Measurements from ENCODE around the gene KRTAP23-1. TPM values are rescaled to one million over a fixed set of nuclear protein-coding genes. Genes with fewer than 3 reads are reported as not detected.

The KRTAP23-1 gene, protein sequence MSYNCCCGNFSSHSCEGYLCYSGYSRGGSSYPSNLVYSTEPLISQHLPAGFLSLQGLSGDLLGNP
- not detected in 2 replicates for total RNA-seq (2014; rRNA removed; shearing (Covaris generic))

GRCh38 chr21:30348506-30348905 lies at the start of gene KRTAP23-1:
Gene KRTAP23-1, minus strand, starts transcription at chr21:30348606. Its CDS starts 0 bp downstream, at chr21:30348606.
- no peak for DNase-seq (ENCODE audit: low read depth)

DNA sequence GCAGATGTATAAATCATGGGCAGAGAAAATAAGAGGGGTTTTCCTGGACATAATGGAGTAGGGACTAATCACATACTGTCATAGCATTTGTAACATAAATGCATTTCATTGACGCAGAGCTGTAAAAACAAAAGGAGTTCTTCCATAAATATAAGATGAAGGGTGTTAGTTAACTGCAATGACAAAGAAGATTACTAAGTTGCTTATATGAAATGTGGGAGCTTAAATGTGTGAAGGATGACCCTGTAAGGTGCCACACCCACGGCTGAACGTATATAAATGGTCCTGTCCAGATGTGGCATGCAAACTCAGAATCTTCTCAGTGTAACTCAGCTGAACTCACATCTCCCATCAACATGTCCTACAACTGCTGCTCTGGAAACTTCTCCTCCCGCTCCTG lies 47.3 kb upstream of the KRTAP23-1 start, which contains the start of gene KRTAP13-1:
Gene KRTAP13-1, plus strand, starts transcription at position 301 of the 400 bp plus-strand sequence. Its CDS starts 56 bp downstream, at position 357.
- no peak for DNase-seq (ENCODE audit: low read depth)

DNA sequence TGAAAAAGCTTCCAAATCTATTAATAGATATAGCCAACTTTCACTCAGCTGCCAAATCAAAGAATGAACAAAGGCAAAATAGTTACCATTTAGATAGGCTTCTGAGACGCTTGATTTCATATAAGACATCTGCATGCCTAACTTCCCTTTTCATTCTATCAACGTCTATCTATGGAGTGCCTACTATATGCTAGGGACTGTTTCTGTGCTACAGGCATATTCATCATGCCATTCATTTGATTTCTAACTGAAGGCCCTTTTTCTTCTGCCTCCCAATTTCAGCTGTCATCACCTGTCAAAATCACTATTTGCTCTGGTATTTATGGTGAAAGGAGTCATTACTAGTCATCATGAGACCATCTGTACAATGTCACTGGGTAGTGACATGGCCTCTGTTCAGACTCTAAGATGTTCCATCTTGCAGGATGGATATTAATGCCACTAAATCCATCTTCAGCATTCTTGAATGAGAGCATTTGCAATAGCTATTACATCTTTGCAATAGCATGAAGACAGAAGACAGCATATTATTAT lies 43.2 kb upstream of the KRTAP23-1 start:
- no peak for DNase-seq (ENCODE audit: low read depth)

DNA sequence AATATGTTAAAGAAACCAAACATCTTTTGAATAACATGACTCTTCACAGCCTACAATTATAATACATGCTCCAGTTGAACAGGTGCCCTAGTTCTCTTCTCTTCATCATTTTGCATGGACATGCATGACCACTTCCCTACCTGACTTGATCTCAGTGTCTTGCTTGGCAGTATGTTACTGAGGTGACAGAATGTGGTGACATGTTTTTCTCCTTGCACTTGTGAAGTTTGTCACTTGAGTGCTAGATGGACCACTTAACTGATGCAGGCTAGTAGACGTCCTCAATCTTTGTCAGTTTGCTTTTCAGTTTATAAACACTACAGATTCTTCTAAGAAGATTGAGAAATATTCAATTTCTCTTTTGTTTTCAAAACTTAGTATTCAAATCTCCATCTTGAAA lies 33.8 kb upstream of the KRTAP23-1 start:
- no peak for DNase-seq (ENCODE audit: low read depth)

- DNase-seq (ENCODE audit: low read depth), result no peak
Measured at GRCh38 chr21:30372139-30372770, 23.8 kb upstream of the KRTAP23-1 start, which contains the start of gene KRTAP13-2. Gene KRTAP13-2, minus strand, starts transcription at chr21:30372271. Its CDS starts 58 bp downstream, at chr21:30372213.

GRCh38 chr21:30355906-30356305 lies 7.5 kb upstream of the KRTAP23-1 start:
- no peak for DNase-seq (ENCODE audit: low read depth)

DNA sequence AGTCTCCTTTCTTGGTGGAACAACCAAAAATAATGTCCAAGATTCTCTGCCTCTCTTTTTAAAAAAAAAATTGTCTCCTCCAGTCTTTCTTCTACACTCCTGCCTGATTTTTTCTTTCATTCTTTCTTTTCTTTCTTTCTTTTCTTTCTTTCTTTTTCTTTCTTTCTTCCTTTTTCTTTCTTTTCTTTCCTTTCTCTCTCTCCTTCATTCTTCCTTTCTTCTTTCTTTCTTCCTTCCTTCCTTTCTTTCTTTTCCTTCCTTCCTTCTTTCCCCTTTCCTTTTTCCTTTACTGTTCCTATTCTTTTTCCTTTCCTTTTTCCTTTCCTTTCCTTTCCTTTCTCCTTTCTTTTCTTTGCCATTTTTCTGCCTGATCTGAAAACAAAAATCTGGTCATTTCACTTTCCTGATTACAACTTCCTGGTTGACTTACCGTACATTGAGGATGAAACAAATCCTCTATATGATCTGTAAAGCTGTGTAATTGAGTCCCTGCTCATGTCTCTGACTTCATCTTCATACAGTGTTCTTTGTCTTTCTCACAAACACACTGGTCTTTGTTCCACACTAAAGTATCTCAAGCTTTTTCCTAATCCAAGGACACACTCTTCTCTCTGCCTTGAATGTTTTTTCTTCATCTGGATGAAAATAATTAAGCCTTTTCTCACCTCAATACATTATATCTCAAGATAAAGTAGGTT lies 6.1 kb upstream of the KRTAP23-1 start:
- no peak for DNase-seq (ENCODE audit: low read depth)

- DNase-seq (ENCODE audit: low read depth), result no peak
Measured at GRCh38 chr21:30351534-30351933, 3.1 kb upstream of the KRTAP23-1 start.

DNA sequence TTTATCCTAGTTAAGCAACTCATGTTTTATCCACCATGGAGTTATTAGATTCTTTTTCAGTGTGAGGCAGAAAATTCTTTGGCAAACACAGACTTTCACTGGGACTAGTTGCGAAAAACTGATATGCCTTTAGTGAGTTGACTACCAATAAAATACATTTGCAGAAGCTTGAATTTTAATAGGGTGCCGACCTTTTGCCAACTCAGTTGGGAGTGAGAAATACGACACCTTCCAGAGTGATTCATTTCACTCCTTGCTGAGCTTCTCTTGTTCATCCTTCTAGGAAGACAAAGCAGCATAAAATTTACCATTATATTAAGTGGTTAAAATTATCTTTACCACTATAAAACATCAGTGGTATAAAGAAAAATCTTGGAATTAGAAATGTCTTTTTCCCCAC lies 1.2 kb upstream of the KRTAP23-1 start:
- no peak for DNase-seq (ENCODE audit: low read depth)

DNA sequence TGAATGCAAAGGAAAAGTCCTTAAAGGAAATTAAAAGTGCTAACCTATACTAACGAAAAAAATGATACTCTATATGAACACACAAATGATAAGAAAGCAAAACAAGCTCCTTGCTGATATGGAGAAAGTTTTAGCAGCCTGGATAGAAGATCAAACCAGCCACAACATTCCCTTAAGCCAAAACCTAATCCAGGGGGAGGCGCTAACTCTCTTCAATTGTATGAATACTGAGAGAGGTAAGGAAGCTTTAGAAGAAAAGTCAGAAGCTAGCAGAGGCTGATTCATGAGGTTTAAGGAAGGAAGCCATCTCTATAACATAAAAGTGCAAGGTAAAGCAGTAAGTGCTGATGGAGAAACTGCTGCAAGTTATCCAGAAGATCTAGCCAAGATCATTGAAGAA lies 3.4 kb downstream of the KRTAP23-1 start:
- no peak for DNase-seq (ENCODE audit: low read depth)

GRCh38 chr21:30340714-30341573 lies 7.5 kb downstream of the KRTAP23-1 start:
- peak; percentile 8 for DNase-seq (ENCODE audit: low read depth)

GRCh38 chr21:30338717-30339116 lies 9.7 kb downstream of the KRTAP23-1 start:
- DNase-seq (ENCODE audit: low read depth), result no peak

- DNase-seq (ENCODE audit: low read depth), result no peak
Measured at GRCh38 chr21:30337772-30338171, 10.6 kb downstream of the KRTAP23-1 start.

- no peak for DNase-seq (ENCODE audit: low read depth)
Measured at GRCh38 chr21:30337276-30337744, 11.1 kb downstream of the KRTAP23-1 start, which contains the start of gene KRTAP27-1. Gene KRTAP27-1, minus strand, starts transcription at chr21:30337694. Its CDS starts 26 bp downstream, at chr21:30337668.

GRCh38 chr21:30336596-30336995 lies 11.8 kb downstream of the KRTAP23-1 start:
- DNase-seq (ENCODE audit: low read depth), result no peak

DNA sequence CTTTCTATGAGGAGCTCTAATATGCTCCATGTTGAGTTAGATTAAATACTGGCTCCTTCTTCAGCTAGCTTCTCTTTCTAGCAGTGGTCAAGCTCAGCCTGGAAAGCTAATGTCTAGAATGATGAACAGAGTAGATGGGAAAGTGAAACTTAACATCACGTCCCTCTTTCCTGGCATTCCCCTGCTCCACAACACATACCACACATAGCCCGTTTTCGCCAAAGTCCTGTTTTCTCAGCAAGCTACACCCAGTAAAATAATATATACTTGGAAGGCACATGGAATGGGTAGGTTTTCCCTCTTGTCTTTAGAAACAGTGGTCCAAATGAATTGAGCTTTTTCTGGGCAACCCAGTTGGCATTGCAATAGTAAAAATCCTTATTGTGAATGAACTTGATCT lies 14.7 kb downstream of the KRTAP23-1 start:
- DNase-seq (ENCODE audit: low read depth), result no peak

GRCh38 chr21:30332681-30333080 lies 15.7 kb downstream of the KRTAP23-1 start:
- no peak for DNase-seq (ENCODE audit: low read depth)

- DNase-seq (ENCODE audit: low read depth), result peak; percentile 1
Measured at GRCh38 chr21:30329203-30329875, 19.1 kb downstream of the KRTAP23-1 start.

- DNase-seq (ENCODE audit: low read depth), result no peak
Measured at GRCh38 chr21:30326390-30326789, 22.0 kb downstream of the KRTAP23-1 start.

DNA sequence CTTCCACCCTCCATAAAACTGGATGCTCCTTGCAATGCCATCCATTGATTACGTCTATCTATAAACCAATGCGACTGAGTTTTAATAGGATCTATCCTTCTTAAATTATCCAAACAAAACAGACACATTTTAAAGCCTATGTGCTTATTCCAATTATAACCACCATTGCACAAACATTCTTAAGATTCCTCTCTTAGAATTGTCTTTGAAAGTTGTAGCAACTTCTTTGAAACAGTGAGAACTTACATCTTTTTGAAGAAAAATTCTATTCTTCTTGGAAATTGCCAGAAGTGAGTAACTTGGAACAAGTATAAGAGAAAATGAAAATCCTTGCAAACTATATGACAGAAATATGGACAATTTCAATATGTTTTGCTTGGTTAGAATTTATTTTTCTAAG lies 28.2 kb downstream of the KRTAP23-1 start, which contains the start of gene KRTAP26-1:
Gene KRTAP26-1, minus strand, starts transcription at position 101 of the 400 bp plus-strand sequence. CDS start 280 bp downstream, outside the sequence.
- no peak for DNase-seq (ENCODE audit: low read depth)

- no peak for DNase-seq (ENCODE audit: low read depth)
Measured at GRCh38 chr21:30315701-30316100, 32.7 kb downstream of the KRTAP23-1 start.
